Measurements from ENCODE around the gene CUL7. TPM values are rescaled to one million over a fixed set of nuclear protein-coding genes. Genes with fewer than 3 reads are reported as not detected.
A peak's percentile ranks its signal among the peaks of the same experiment; 100 is the strongest.

CUL7 gene
- total RNA-seq, 4 donors from 2014 or later = 16.3 to 21.0 (median 17.9) TPM

GRCh38 chr6:43020847-43021246, 32.8 kb downstream of the CUL7 start:
- no peak for DNase-seq (ENCODE audit: low spot score in 2 of 2)
- TF ChIP-seq POLR2A (IDR thresholded peaks at IDR 0.05) (no peak), EP300 (IDR thresholded peaks at IDR 0.05) (no peak), CTCF (IDR thresholded peaks at IDR 0.05) (no peak)
- H3K27ac ChIP-seq = peak overlapping the region; percentile 67 to 92 (median 86)
- WGBS, 2 donors = 47 to 58% methylated on average over 5 of the region's 5 CpGs
- peaks cover 4 to 53% (median 10%) of the 10 kb centered on the region in 3 donors for H3K36me3 ChIP-seq
- no peaks in the 10 kb centered on the region for H3K9me3 ChIP-seq
- peaks cover 0 to 60% (median 20%) of the 10 kb centered on the region in 4 donors for H3K4me1 ChIP-seq
- H3K27me3 ChIP-seq = no peaks in the 10 kb centered on the region
- H3K4me3 ChIP-seq = peak overlapping the region; percentile 84 to 93 (median 87)

- no peak for DNase-seq (ENCODE audit: low spot score in 2 of 2)
- WGBS, 2 donors = 89 to 94% methylated on average over 3 of the region's 3 CpGs
- no peak overlapping the region for H3K4me3 ChIP-seq
- peaks cover 2 to 66% (median 26%) of the 10 kb centered on the region in 4 donors for H3K4me1 ChIP-seq
- H3K27me3 ChIP-seq = no peaks in the 10 kb centered on the region
- H3K9me3 ChIP-seq = no peaks in the 10 kb centered on the region
- H3K36me3 ChIP-seq = peaks cover 3 to 47% (median 8%) of the 10 kb centered on the region in 3 donors
- peak overlapping the region in 1 of 4 donors; percentile 92 for H3K27ac ChIP-seq
- no peak for TF ChIP-seq POLR2A (IDR thresholded peaks at IDR 0.05)
- no peak for TF ChIP-seq CTCF (IDR thresholded peaks at IDR 0.05)
- no peak for TF ChIP-seq EP300 (IDR thresholded peaks at IDR 0.05)
These were observed 33.5 kb downstream of the CUL7 start for GRCh38 chr6:43020052-43020705.

- TF ChIP-seq EP300 (IDR thresholded peaks at IDR 0.05) (no peak), POLR2A (IDR thresholded peaks at IDR 0.05) (no peak)
- peaks cover 0 to 41% (median 3%) of the 10 kb centered on the region in 3 donors for H3K36me3 ChIP-seq
- WGBS, 2 donors = 93 to 97% methylated on average over 2 of the region's 2 CpGs
- DNase-seq (ENCODE audit: low spot score in 2 of 2) = no peak
- no peak overlapping the region for H3K4me3 ChIP-seq
- no peaks in the 10 kb centered on the region for H3K9me3 ChIP-seq
- H3K27me3 ChIP-seq = no peaks in the 10 kb centered on the region
- H3K27ac ChIP-seq = no peak overlapping the region
- peaks cover 5 to 71% (median 31%) of the 10 kb centered on the region in 4 donors for H3K4me1 ChIP-seq
These were observed 34.5 kb downstream of the CUL7 start for GRCh38 chr6:43019152-43019551.

- no peak for DNase-seq (ENCODE audit: low spot score in 2 of 2)
- Histone ChIP-seq H3K27ac (no peak overlapping the region), H3K9me3 (no peaks in the 10 kb centered on the region), H3K36me3 (peaks cover 0 to 48% (median 3%) of the 10 kb centered on the region in 3 donors), H3K4me1 (peaks cover 5 to 65% (median 26%) of the 10 kb centered on the region in 4 donors), H3K4me3 (no peak overlapping the region), H3K27me3 (no peaks in the 10 kb centered on the region)
- TF ChIP-seq EP300 (IDR thresholded peaks at IDR 0.05) (no peak), CTCF (IDR thresholded peaks at IDR 0.05) (no peak), POLR2A (IDR thresholded peaks at IDR 0.05) (no peak)
- WGBS, 2 donors = 81 to 93% methylated on average over 5 to 12 of the region's 12 CpGs
These were observed 36.7 kb downstream of the CUL7 start for GRCh38 chr6:43016943-43017334.

- no peaks in the 10 kb centered on the region for H3K27me3 ChIP-seq
- H3K27ac ChIP-seq = no peak overlapping the region
- TF ChIP-seq CTCF (IDR thresholded peaks at IDR 0.05) (no peak), EP300 (IDR thresholded peaks at IDR 0.05) (no peak), POLR2A (IDR thresholded peaks at IDR 0.05) (no peak)
- WGBS, 2 donors = 65 to 81% methylated on average over 7 of the region's 7 CpGs
- peaks cover 5 to 71% (median 26%) of the 10 kb centered on the region in 4 donors for H3K4me1 ChIP-seq
- DNase-seq (ENCODE audit: low spot score in 2 of 2) = no peak
- H3K9me3 ChIP-seq = no peaks in the 10 kb centered on the region
- peaks cover 0 to 54% (median 5%) of the 10 kb centered on the region in 3 donors for H3K36me3 ChIP-seq
- no peak overlapping the region for H3K4me3 ChIP-seq
These were observed 37.3 kb downstream of the CUL7 start for GRCh38 chr6:43016176-43016942.
